ENCODE measurements around the gene RANBP2.
"Not testable (repeated sequence)": the region's sequence is repeated elsewhere in the genome, so short reads cannot be mapped to it uniquely, and the experiment has no call there.

The RANBP2 gene

GRCh38 chr2:108701208-108701607, 18.1 kb upstream of the RANBP2 start:
- no peak for TF ChIP-seq CTCF (IDR thresholded peaks at IDR 0.05; ENCODE audit: low read depth, low read length)
- no peak overlapping the region for H3K4me3 ChIP-seq (replicated peaks in 1 of 2; ENCODE audit: low read depth in 2 of 2, low read length in 2 of 2)
- DNase-seq (ENCODE audit: low read depth in 2 of 2), result no peak

GRCh38 chr2:108701806-108702205, 17.5 kb upstream of the RANBP2 start:
- no peak for TF ChIP-seq CTCF (IDR thresholded peaks at IDR 0.05; ENCODE audit: low read depth, low read length)
- H3K4me3 ChIP-seq (replicated peaks in 1 of 2; ENCODE audit: low read depth in 2 of 2, low read length in 2 of 2), result no peak overlapping the region
- DNase-seq (ENCODE audit: low read depth in 2 of 2), result no peak

GRCh38 chr2:108704871-108705270, 14.4 kb upstream of the RANBP2 start:
- DNase-seq (ENCODE audit: low read depth in 2 of 2), result no peak
- no peak for TF ChIP-seq CTCF (IDR thresholded peaks at IDR 0.05; ENCODE audit: low read depth, low read length)
- H3K4me3 ChIP-seq (replicated peaks in 1 of 2; ENCODE audit: low read depth in 2 of 2, low read length in 2 of 2), result no peak overlapping the region

- TF ChIP-seq CTCF (IDR thresholded peaks at IDR 0.05; ENCODE audit: low read depth, low read length), result no peak
- no peak overlapping the region for H3K4me3 ChIP-seq (replicated peaks in 1 of 2; ENCODE audit: low read depth in 2 of 2, low read length in 2 of 2)
- DNase-seq (ENCODE audit: low read depth in 2 of 2), result no peak
These were observed 12.0 kb upstream of the RANBP2 start for GRCh38 chr2:108707300-108707699.

GRCh38 chr2:108716971-108717370, 2.3 kb upstream of the RANBP2 start:
- DNase-seq (ENCODE audit: low read depth in 2 of 2); H3K4me3 ChIP-seq (replicated peaks in 1 of 2; ENCODE audit: low read depth in 2 of 2, low read length in 2 of 2): not testable (repeated sequence)

- H3K4me3 ChIP-seq (replicated peaks in 1 of 2; ENCODE audit: low read depth in 2 of 2, low read length in 2 of 2); DNase-seq (ENCODE audit: low read depth in 2 of 2): not testable (repeated sequence)
These were observed 6.8 kb downstream of the RANBP2 start for GRCh38 chr2:108726048-108726447.

- H3K4me3 ChIP-seq (replicated peaks in 1 of 2; ENCODE audit: low read depth in 2 of 2, low read length in 2 of 2); DNase-seq (ENCODE audit: low read depth in 2 of 2): not testable (repeated sequence)
These were observed 15.4 kb downstream of the RANBP2 start for GRCh38 chr2:108734656-108735055.

GRCh38 chr2:108757973-108758372, 38.7 kb downstream of the RANBP2 start:
- DNase-seq (ENCODE audit: low read depth in 2 of 2); H3K4me3 ChIP-seq (replicated peaks in 1 of 2; ENCODE audit: low read depth in 2 of 2, low read length in 2 of 2): not testable (repeated sequence)

GRCh38 chr2:108762618-108763017, 43.3 kb downstream of the RANBP2 start:
- H3K4me3 ChIP-seq (replicated peaks in 1 of 2; ENCODE audit: low read depth in 2 of 2, low read length in 2 of 2); DNase-seq (ENCODE audit: low read depth in 2 of 2): not testable (repeated sequence)

GRCh38 chr2:108766671-108767070, 47.4 kb downstream of the RANBP2 start:
- not testable (repeated sequence) for H3K4me3 ChIP-seq (replicated peaks in 1 of 2; ENCODE audit: low read depth in 2 of 2, low read length in 2 of 2); DNase-seq (ENCODE audit: low read depth in 2 of 2)

- DNase-seq (ENCODE audit: low read depth in 2 of 2); H3K4me3 ChIP-seq (replicated peaks in 1 of 2; ENCODE audit: low read depth in 2 of 2, low read length in 2 of 2): not testable (repeated sequence)
These were observed 48.6 kb downstream of the RANBP2 start for GRCh38 chr2:108767859-108768258.

All from cardiac fibroblast (primary cell).